ENCODE results near the gene IRF2BP2. TPM values are rescaled to one million over a fixed set of nuclear protein-coding genes. Genes with fewer than 3 reads are reported as not detected.

Gene IRF2BP2
- total RNA-seq, 1 donor from 2014 or later: 126 TPM

GRCh38 chr1:234656944-234657654 is 47.1 kb upstream of the IRF2BP2 start:
- Histone ChIP-seq H3K9ac (ENCODE audit: low read length) (peak overlapping the region; percentile 76), H2AFZ (ENCODE audit: low read depth, low read length) (peak overlapping the region; percentile 38), H3K36me3 (ENCODE audit: insufficient read depth, low read length) (no peaks in the 10 kb centered on the region), H3K9me3 (ENCODE audit: insufficient read depth, low read depth, low read length) (no peaks in the 10 kb centered on the region), H3K27me3 (ENCODE audit: insufficient read depth, low read length) (no peaks in the 10 kb centered on the region), H3K4me2 (ENCODE audit: low read length) (peak overlapping the region; percentile 59), H3K79me2 (ENCODE audit: insufficient read depth, low read length) (no peaks in the 10 kb centered on the region), H3K4me1 (ENCODE audit: insufficient read depth, low read length) (peaks cover 37% of the 10 kb centered on the region), H4K20me1 (ENCODE audit: insufficient read depth, low read length) (no peaks in the 10 kb centered on the region), H3K4me3 (ENCODE audit: insufficient read depth, low read depth, low read length) (no peak overlapping the region), H3K27ac (ENCODE audit: low read depth, low read length) (peak overlapping the region; percentile 93)
- H3K4me1 Mint-ChIP-seq (ENCODE audit: low read depth, unreplicated experiment): peaks cover 29% of the 10 kb centered on the region
- TF ChIP-seq EZH2 (IDR thresholded peaks at IDR 0.05; ENCODE audit: insufficient read depth, low read length) (no peak), CTCF (IDR thresholded peaks at IDR 0.05; ENCODE audit: insufficient read depth, low read depth, low read length) (no peak)
- peak overlapping the region; percentile 21 for H3K27ac Mint-ChIP-seq (ENCODE audit: unreplicated experiment)
- peaks cover 2% of the 10 kb centered on the region for H3K9me3 Mint-ChIP-seq (ENCODE audit: unreplicated experiment)
- H3K27me3 Mint-ChIP-seq (ENCODE audit: low read depth, unreplicated experiment): no peaks in the 10 kb centered on the region
- H3K4me3 Mint-ChIP-seq (ENCODE audit: unreplicated experiment): no peak overlapping the region
- DNase-seq (ENCODE audit: low read depth) (peak; percentile 97), FAIRE-seq (peak; percentile 93)
- no peaks in the 10 kb centered on the region for H3K36me3 Mint-ChIP-seq (ENCODE audit: low read depth, unreplicated experiment)

DNA sequence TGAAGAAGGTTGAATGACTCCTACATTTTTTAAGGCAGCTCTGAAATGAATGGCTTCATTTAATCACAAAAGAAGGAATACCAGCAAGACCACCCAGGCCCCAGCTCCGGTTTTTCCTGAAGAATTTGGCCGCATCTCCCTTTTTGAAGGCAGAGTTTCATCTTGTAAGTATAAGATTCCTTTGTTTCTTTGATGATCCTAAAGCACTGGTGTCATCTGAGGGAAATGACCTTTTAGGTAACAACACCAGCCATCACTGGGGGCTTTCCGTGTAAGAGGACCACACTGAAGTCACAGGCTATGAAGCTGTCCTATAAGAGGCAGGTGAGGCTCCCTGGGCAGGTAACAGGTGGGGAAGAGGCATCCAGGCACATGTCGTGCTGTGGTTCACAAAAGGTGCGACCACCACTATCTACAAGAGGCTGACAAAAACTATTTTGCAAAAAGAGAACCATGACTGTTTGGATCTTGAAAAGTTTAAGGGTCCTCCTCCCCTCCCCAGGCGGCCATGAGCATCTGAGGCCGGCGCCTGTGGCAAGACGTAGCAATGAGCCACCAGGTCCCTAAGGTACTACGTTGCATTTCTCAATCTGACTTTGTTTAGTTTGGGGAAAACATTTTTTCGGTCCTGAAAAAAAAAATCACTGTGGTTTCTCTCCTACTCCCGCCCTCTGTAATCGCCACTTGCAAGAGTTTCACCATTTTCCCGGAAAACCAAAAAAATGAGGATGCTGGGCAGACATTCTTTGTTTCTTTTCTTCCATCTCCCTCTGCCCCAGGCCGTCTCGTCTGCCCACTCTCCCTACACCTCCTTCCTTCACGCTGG is 46.3 kb upstream of the IRF2BP2 start:
- no peak for DNase-seq (ENCODE audit: low read depth)
- Mint-ChIP-seq H3K36me3 (ENCODE audit: low read depth, unreplicated experiment) (no peaks in the 10 kb centered on the region), H3K27me3 (ENCODE audit: low read depth, unreplicated experiment) (no peaks in the 10 kb centered on the region), H3K27ac (ENCODE audit: unreplicated experiment) (peak overlapping the region; percentile 21), H3K4me1 (ENCODE audit: low read depth, unreplicated experiment) (peaks cover 29% of the 10 kb centered on the region), H3K4me3 (ENCODE audit: unreplicated experiment) (no peak overlapping the region), H3K9me3 (ENCODE audit: unreplicated experiment) (no peaks in the 10 kb centered on the region)
- Histone ChIP-seq H3K79me2 (ENCODE audit: insufficient read depth, low read length) (no peaks in the 10 kb centered on the region), H3K4me3 (ENCODE audit: insufficient read depth, low read depth, low read length) (no peak overlapping the region), H2AFZ (ENCODE audit: low read depth, low read length) (peak overlapping the region; percentile 38), H3K4me1 (ENCODE audit: insufficient read depth, low read length) (peaks cover 37% of the 10 kb centered on the region), H3K27me3 (ENCODE audit: insufficient read depth, low read length) (no peaks in the 10 kb centered on the region), H3K9ac (ENCODE audit: low read length) (peak overlapping the region; percentile 76), H4K20me1 (ENCODE audit: insufficient read depth, low read length) (no peaks in the 10 kb centered on the region), H3K36me3 (ENCODE audit: insufficient read depth, low read length) (no peaks in the 10 kb centered on the region), H3K27ac (ENCODE audit: low read depth, low read length) (peak overlapping the region; percentile 93), H3K4me2 (ENCODE audit: low read length) (peak overlapping the region; percentile 59), H3K9me3 (ENCODE audit: insufficient read depth, low read depth, low read length) (no peaks in the 10 kb centered on the region)
- no peak for TF ChIP-seq CTCF (IDR thresholded peaks at IDR 0.05; ENCODE audit: insufficient read depth, low read depth, low read length)
- no peak for TF ChIP-seq EZH2 (IDR thresholded peaks at IDR 0.05; ENCODE audit: insufficient read depth, low read length)
- no peak for FAIRE-seq
